ENCODE results near the gene DISC1. TPM values are rescaled to one million over a fixed set of nuclear protein-coding genes. Genes with fewer than 3 reads are reported as not detected.
"Not testable (repeated sequence)": the region's sequence is repeated elsewhere in the genome, so short reads cannot be mapped to it uniquely, and the experiment has no call there.

Gene DISC1
- total and polyA plus RNA-seq, 8 donors, result 0.42 to 6.6 (median 1.5) TPM

DNA sequence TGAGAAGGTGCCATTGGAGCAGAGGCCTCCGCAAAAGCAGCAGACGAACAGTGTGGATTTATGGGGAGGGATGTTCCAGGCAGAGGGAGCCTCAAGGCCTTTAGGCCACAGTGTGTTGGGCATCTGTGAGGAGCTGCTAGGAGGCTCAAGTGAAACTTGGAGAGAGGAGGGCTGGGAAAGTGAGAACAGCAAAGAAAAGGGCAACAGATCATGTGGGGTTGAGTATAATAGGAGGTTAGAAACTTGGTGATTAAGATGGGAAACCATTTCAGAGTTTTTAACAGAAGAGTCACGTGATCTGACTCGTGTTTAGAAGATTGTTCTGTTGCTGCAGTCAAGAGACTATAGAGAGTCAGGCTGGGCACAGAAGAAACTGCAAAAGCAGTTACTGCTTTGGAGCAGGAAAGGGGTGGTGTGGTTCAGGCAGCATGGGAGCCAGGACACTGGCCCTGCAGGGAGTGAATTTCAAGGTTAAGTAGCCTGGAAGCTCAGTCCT lies 277.0 kb downstream of the DISC1 start:
- FAIRE-seq (no peak), ATAC-seq (no peak), DNase-seq (no peak)
- intact Hi-C loops (cut with DNase I), result no loop called here
- Histone ChIP-seq H3K27me3 (no peaks in the 10 kb centered on the region), H3K9me3 (no peaks in the 10 kb centered on the region), H3K36me3 (no peaks in the 10 kb centered on the region), H3K4me1 (no peaks in the 10 kb centered on the region), H3K4me3 (no peak overlapping the region), H3K27ac (no peak overlapping the region)
- WGBS, 2 donors, result 86 to 92% methylated on average over 4 of the region's 4 CpGs
- TF ChIP-seq, protein P1, sequence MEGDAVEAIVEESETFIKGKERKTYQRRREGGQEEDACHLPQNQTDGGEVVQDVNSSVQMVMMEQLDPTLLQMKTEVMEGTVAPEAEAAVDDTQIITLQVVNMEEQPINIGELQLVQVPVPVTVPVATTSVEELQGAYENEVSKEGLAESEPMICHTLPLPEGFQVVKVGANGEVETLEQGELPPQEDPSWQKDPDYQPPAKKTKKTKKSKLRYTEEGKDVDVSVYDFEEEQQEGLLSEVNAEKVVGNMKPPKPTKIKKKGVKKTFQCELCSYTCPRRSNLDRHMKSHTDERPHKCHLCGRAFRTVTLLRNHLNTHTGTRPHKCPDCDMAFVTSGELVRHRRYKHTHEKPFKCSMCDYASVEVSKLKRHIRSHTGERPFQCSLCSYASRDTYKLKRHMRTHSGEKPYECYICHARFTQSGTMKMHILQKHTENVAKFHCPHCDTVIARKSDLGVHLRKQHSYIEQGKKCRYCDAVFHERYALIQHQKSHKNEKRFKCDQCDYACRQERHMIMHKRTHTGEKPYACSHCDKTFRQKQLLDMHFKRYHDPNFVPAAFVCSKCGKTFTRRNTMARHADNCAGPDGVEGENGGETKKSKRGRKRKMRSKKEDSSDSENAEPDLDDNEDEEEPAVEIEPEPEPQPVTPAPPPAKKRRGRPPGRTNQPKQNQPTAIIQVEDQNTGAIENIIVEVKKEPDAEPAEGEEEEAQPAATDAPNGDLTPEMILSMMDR (IDR thresholded peaks at IDR 0.05), result no peak

DNA sequence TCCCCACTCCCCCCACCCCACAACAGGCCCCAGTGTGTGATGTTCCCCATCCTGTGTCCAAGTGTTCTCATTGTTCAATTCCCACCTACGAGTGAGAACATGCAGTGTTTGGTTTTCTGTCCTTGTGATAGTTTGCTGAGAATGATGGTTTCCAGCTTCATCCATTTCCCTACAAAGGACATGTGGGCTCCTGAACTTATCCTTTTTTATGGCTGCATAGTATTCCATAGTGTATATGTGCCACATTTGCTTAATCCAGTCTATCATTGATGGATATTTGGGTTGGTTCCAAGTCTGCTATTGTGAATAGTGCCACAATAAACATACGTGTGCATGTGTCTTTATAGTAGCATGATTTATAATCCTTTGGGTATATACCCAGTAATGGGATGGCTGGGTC lies 280.7 kb downstream of the DISC1 start:
- WGBS, 2 donors, result 84 to 100% methylated on average over 2 of the region's 2 CpGs
- H3K36me3 ChIP-seq; H3K27ac ChIP-seq; intact Hi-C loops (cut with DNase I); H3K9me3 ChIP-seq; H3K4me1 ChIP-seq; H3K4me3 ChIP-seq; FAIRE-seq; H3K27me3 ChIP-seq; ATAC-seq; DNase-seq: not testable (repeated sequence)

DNA sequence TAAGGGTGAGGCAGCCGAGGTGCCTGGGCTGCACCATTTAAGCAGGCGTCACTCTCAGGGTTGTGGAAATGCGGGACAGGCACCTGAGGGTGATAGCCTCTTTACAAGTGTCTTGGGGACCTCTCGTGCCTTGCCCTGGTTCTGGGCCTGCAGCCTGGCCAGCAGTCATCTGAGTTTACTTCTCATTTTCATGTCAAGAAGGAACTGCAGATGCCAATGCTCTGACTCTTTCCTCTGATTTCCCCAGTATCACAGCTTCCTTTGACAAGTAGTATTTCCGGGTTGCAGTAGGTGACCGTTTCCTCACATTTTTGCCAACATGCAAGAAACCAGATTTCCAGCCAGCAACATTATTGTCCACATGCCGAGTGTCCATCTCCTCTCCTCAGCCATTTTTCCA lies 286.9 kb downstream of the DISC1 start:
- Histone ChIP-seq H3K27ac (no peak overlapping the region), H3K4me1 (no peaks in the 10 kb centered on the region), H3K27me3 (no peaks in the 10 kb centered on the region), H3K4me3 (no peak overlapping the region), H3K36me3 (no peaks in the 10 kb centered on the region), H3K9me3 (no peaks in the 10 kb centered on the region)
- 83 to 86% methylated on average over 7 of the region's 7 CpGs for WGBS, 2 donors
- FAIRE-seq (no peak), ATAC-seq (no peak), DNase-seq (no peak)
- TF ChIP-seq, protein P1 (IDR thresholded peaks at IDR 0.05), result no peak
- intact Hi-C loops (cut with DNase I), result no loop called here

DNA sequence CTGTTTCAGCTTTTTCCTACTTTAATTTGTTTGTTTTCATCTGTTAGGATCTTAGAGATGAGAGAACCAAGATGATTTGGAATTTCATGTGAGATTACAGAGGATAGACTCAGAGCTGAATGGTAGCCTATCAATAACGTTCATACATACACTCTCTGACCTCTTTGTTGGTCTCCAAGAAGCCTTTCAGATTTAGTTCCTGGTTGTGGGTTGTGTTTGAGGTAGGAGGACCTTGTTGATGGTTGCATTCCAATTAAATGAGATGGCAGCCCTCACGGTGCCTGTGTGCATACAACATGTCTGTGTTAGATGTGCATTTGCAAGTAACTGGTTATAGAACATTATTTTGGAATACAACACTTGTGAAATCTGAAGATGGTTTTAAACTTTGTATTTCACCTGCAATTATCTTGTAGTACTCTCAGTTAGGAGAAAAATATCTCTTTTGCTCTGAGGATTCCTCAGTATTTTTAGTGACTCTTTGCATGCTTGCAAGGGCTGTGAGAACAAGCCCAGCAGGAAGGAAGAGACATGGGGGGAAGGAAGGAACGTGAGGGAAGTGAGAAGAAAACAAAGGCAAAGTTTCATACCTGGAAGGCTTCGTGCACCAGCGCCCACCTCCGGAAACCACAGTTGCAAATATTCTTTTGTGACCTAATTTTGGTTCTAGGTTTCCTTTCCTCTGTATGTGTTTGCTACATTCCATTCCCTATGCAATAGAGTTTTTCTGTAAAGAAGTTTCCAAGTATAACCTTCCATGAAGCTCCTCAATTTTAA lies 291.8 kb downstream of the DISC1 start:
- Histone ChIP-seq H3K4me3 (no peak overlapping the region), H3K4me1 (no peaks in the 10 kb centered on the region), H3K27ac (no peak overlapping the region), H3K27me3 (no peaks in the 10 kb centered on the region), H3K36me3 (no peaks in the 10 kb centered on the region), H3K9me3 (no peaks in the 10 kb centered on the region)
- DNase-seq, result no peak
- intact Hi-C loops (cut with DNase I), result no loop called here
- TF ChIP-seq, protein P1 (IDR thresholded peaks at IDR 0.05), result no peak
- no peak for ATAC-seq
- no peak for FAIRE-seq
- WGBS, 2 donors, result 60 to 73% methylated on average over 6 of the region's 6 CpGs

DNA sequence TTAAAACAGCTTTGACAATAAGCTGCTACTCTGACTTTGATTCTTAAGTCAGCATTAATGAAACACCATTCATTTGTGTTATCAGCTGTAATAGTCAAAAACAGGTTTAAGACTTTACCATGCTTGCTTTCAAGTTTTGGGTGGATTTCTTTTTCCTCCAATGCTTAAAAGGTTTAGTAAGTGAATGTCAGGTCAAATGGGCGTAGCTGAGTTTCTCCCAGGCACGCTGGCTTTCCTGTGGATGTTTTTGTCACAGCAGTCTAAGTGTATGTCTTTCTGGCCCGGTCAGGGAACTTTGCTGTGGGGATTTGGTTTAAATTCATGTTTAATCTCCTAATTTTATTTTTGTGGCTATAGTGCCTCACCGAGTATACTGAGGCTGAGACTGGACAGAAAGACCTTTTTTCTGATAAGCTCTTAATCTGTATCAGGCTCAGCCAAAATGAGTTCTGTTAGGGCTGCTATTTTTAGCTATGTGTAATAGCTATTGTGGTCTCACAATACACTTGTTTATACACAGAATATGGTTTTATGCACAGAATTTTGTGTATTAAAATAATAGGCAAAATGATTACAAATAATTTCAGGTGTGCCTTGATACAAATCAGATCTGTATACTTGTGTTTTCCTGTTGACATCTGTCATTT lies 292.8 kb downstream of the DISC1 start:
- no peak for ATAC-seq

More for the DNA sequence above, 292.8 kb downstream of the DISC1 start:
- H3K27ac ChIP-seq, result no peak overlapping the region
- TF ChIP-seq, protein P1 (IDR thresholded peaks at IDR 0.05), result no peak
- no peaks in the 10 kb centered on the region for H3K4me1 ChIP-seq
- DNase-seq, result no peak
- H3K4me3 ChIP-seq, result no peak overlapping the region
- intact Hi-C loops (cut with DNase I), result no loop called here
- no peaks in the 10 kb centered on the region for H3K9me3 ChIP-seq
- no peak for FAIRE-seq
- H3K36me3 ChIP-seq, result no peaks in the 10 kb centered on the region
- H3K27me3 ChIP-seq, result no peaks in the 10 kb centered on the region
- 58 to 60% methylated on average over 4 of the region's 4 CpGs for WGBS, 2 donors
